Epidermal melanocyte (primary cell): ENCODE results near the gene BCKDHA.
"Not testable (repeated sequence)": the region's sequence is repeated elsewhere in the genome, so short reads cannot be mapped to it uniquely, and the experiment has no call there.

Source experiments
- DNase-seq: peaks from one replicate; pipeline ENCODE4 v3.0.0; 2011; ENCODE audit warnings: low spot score; ENCODE audit not compliant: insufficient read length

The BCKDHA gene

GRCh38 chr19:41366089-41366488 lies 31.5 kb upstream of the BCKDHA start:
- DNase-seq: no peak

GRCh38 chr19:41367848-41368301 lies 29.7 kb upstream of the BCKDHA start:
- no peak for DNase-seq

GRCh38 chr19:41369769-41370168 lies 27.8 kb upstream of the BCKDHA start:
- DNase-seq: no peak

DNA sequence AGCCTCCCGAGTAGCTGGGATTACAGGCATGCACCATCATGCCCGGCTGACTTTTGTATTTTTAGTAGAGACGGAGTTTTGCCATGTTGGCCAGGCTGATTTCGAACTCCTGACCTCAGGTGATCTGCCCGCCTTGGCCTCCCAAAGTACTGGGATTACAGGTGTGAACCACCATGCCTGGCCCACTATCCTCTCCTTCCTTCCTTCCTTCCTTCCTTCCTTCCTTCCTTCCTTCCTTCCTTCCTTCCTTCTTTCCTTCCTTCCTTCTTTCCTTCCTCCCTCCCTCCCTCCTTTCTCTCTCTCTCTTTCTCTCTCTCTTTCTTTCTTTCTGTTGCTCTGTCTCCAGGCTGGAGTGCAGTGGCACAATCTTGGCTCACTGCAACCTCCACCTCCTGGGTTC lies 26.5 kb upstream of the BCKDHA start:
- DNase-seq: not testable (repeated sequence)

- no peak for DNase-seq
Observed at GRCh38 chr19:41371541-41371940, 26.1 kb upstream of the BCKDHA start.

GRCh38 chr19:41372501-41372900 lies 25.1 kb upstream of the BCKDHA start:
- no peak for DNase-seq

DNA sequence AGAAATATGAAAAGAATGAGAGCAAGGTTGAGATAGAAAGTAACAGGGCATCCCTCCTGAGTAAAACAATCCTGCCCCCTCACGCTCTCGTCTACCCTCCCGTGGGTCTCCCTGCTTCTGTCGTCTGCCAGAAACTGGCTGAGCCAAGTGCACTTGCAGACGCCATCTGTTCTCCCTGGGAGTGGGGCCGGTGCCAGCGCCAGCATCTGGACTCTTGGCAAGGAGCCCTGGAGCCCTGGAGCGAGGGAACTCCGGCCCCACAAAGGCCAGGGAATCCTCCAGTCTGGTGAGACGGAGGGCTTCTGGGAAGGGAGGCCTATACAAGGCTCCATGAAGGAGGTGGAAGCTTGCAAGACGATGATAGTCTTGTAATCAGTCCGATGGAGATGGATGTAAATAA lies 23.6 kb upstream of the BCKDHA start:
- DNase-seq: peak; percentile 94

DNA sequence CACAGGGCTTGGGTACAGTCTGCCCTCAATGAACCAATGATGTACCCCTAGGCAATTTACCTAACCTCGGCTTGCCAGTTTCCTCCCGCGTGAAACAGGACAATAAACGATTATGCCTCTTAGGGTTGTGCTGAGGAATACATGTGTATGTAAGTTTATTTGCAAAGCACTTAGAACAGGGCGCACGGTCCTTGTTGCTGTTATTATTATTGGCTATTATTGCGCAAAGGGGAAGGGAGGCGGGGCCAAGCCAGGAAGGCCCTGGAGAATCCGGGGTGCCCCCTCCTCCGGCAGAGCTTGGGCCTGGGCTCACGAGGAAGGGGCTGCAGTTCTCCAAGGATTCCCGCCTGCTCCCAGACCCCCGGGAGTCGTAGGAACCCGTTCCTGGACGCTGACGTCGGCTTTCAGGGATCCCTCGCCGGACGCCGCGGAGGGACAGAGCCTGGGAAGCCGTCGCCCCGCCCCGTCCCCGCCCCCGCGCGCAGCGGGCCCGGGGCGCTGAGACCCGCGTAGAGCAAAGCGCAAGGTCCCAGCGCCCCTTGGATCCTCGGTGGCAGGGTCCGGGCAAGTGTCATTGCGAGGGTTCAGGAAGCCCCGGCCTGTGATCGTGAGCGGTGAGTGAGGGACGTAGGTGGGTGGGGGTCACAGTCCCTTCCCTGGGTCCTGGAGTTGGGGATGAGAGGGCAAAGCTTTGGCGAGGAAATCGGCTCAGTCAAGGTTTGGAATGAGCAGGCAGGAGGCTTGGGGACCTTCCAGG lies 21.2 kb upstream of the BCKDHA start, which contains the start of gene TMEM91:
TSS of gene TMEM91 (plus strand) at position 293 of the 757 bp plus-strand sequence. CDS start 1,777 bp downstream, outside the sequence.
- DNase-seq: no peak

DNA sequence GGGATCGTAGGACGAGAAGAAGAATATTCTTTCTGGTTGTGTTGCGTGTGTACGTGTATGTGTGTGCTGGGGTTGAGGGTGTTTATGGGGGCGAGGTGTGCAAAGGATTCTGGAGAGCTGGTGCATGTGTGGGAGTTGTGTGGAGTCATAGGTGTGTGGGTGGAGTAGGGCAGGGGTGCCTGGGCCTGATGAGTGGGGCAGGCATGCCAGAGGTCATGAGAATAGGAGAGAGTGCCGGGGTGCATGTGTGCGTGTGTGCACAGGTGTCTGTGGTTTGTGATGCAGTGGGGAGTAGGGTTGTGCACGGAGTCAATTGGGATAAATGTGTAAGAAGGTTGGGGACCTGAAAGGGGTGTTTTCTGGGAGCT lies 20.6 kb upstream of the BCKDHA start:
- no peak for DNase-seq

DNA sequence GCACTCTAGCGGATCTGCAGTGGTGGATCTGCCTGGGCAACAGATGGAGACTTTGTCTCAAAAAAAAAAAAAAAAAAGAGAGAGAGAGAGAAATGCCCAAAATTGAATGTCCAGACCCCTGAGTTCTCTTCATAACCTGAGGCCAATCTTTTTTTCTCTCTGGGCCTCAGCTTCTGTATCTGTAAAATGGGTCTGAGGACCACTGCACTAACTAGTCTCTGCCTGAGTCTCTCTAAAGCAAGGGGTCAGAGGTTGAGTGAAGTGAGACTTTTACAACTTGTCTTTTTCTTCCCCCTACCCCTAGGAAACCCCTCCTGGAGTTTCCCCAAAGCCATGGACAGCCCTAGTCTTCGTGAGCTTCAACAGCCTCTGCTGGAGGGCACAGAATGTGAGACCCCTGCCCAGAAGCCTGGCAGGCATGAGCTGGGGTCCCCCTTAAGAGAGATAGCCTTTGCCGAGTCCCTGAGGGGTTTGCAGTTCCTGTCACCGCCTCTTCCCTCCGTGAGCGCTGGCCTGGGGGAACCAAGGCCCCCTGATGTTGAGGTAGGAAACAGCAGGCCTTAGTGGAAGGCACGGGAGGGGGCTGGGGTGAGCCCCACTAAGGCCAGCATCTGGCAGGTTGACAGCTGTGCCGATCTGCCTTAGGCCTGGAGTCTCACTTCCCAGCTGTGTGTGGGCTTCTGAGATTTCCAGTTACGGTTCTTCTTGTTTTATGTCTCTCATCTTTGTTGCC lies 19.5 kb upstream of the BCKDHA start:
- DNase-seq: no peak

DNA sequence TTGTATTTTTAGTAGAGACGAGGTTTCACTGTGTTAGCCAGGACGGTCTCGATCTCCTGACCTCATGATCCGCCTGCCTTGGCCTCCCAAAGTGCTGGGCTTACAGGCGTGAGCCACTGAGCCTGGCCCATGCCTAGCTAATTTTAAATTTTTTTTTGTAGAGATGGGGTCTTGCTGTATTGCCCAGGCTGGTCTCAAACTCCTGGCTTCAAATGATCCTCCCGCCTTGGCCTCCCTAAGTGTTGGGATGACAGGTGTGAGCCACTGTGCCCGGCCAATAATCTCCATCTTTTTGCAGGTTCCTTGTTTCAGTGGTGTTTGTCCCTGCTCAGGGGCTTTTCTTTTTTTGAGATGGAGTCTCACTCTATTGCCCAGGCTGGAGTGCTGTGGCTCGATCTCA lies 16.1 kb upstream of the BCKDHA start:
- not testable (repeated sequence) for DNase-seq

GRCh38 chr19:41384351-41384750 lies 13.3 kb upstream of the BCKDHA start:
- DNase-seq: no peak

- no peak for DNase-seq
Observed at GRCh38 chr19:41386442-41386841, 11.2 kb upstream of the BCKDHA start.

- no peak for DNase-seq
Observed at GRCh38 chr19:41391618-41392017, 6.0 kb upstream of the BCKDHA start.

- DNase-seq: no peak
Observed at GRCh38 chr19:41392775-41393174, 4.8 kb upstream of the BCKDHA start.

DNA sequence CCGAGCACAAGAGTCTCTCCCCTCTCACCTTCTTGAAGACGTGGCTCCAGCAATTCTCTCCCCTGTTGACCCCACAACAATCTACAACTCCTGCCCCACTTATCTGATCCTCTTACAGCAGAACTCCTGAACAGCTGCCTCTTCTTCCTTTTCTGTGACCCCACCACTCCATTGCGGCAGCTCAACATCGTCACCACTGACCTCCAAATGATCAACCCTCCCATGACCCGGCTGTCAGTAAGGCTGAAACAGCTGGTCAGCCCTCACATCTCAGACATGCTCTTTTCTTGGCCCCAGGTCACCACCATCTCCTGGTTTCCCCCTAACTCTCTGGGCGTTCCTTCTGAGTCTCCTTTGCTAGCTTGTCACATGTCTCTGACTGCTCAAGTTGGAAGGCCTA lies 2.3 kb upstream of the BCKDHA start:
- no peak for DNase-seq

- no peak for DNase-seq
Observed at GRCh38 chr19:41398050-41398418, 416 bp downstream of the BCKDHA start.

DNA sequence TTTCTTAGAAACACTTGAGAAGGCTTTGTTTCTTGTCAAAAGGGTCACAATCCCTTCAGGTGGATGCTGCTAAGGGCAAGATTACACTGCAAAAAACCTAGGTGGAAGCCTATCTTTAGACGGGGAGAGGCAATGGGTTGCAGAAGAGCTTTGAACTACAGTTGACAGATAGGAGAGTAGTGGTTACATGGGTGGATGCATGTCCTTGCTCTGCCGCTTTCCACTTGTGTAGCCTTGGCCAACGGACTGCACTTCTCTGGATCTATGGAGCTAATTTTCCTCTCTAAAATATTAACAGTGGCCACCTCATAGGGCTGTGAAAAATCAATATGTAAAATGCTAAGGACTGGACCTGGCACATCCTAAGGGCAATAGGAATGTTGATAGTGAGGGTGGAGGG lies 980 bp downstream of the BCKDHA start:
- DNase-seq: no peak

DNA sequence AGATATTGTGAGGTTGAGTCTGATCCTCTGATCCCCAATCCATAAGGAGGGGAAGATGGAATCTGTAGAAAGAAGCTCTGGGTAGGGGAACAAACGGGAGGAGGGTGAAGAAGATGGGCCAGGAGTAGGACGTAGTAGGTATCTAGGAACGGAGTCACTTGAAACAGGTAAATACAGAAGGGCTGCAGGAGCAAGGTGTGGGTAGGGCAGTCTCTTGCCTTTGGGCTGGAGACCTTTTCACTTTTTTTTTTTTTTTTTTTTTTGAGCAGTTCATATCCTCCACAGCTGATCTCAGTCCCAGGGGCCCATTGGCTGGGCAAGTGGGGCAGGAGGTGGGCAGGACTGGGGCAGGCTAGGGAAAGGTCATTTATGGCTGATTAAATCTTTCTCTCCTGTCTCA lies 1.5 kb downstream of the BCKDHA start:
- DNase-seq: no peak

- DNase-seq: no peak
Observed at GRCh38 chr19:41399525-41399924, 1.9 kb downstream of the BCKDHA start.

- DNase-seq: no peak
Observed at GRCh38 chr19:41401483-41401882, 3.9 kb downstream of the BCKDHA start.

DNA sequence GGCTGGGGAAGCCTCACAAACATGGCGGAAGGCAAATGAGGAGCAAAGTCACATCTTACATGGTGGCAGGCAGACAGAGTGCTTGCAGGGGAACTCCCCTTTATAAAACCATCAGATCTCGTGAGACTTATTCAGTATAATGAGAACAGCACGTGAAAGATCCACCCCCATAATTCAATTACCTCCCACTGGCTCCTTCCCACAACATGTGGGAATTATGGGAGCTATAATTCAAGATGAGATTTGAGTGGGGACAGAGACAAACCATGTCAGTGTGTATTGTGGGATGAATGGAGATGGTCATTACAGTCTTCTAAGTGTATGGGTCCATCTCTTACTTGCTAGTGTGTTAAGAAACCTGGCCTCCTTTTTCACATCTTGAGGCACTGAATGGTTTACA lies 4.4 kb downstream of the BCKDHA start:
- no peak for DNase-seq
